HG02884 (cell line): Measurements from ENCODE around the gene ARHGAP18.

Source experiments
- ATAC-seq: cut with Tn5 transposase; IDR thresholded peaks from one replicate; pipeline ENCODE4 v1.9.1; 2021; ENCODE audit warnings: mild to moderate bottlenecking, moderate library complexity; ENCODE audit not compliant: unreplicated experiment

ARHGAP18 gene

GRCh38 chr6:129671442-129672340, 38.3 kb downstream of the ARHGAP18 start:
- ATAC-seq, result peak; percentile 70

- ATAC-seq, result no peak
Measured at GRCh38 chr6:129670634-129671033, 39.3 kb downstream of the ARHGAP18 start.

- no peak for ATAC-seq
Measured at GRCh38 chr6:129667621-129668020, 42.4 kb downstream of the ARHGAP18 start.

- no peak for ATAC-seq
Measured at GRCh38 chr6:129667034-129667433, 42.9 kb downstream of the ARHGAP18 start.

GRCh38 chr6:129665555-129665954, 44.4 kb downstream of the ARHGAP18 start:
- ATAC-seq, result no peak

GRCh38 chr6:129663531-129663930, 46.4 kb downstream of the ARHGAP18 start:
- no peak for ATAC-seq

GRCh38 chr6:129662980-129663431, 47.0 kb downstream of the ARHGAP18 start:
- ATAC-seq, result peak; percentile 85

GRCh38 chr6:129662406-129662766, 47.6 kb downstream of the ARHGAP18 start:
- ATAC-seq, result peak; percentile 65

- peak; percentile 8 for ATAC-seq
Measured at GRCh38 chr6:129661536-129662405, 48.2 kb downstream of the ARHGAP18 start.

GRCh38 chr6:129660346-129660676, 49.7 kb downstream of the ARHGAP18 start:
- ATAC-seq, result no peak

GRCh38 chr6:129659590-129660345, 50.2 kb downstream of the ARHGAP18 start:
- no peak for ATAC-seq

GRCh38 chr6:129659167-129659566, 50.8 kb downstream of the ARHGAP18 start:
- ATAC-seq, result no peak

- no peak for ATAC-seq
Measured at GRCh38 chr6:129657483-129657882, 52.5 kb downstream of the ARHGAP18 start.

- ATAC-seq, result no peak
Measured at GRCh38 chr6:129655334-129655733, 54.6 kb downstream of the ARHGAP18 start.

- no peak for ATAC-seq
Measured at GRCh38 chr6:129653746-129654145, 56.2 kb downstream of the ARHGAP18 start.

GRCh38 chr6:129653229-129653628, 56.7 kb downstream of the ARHGAP18 start:
- ATAC-seq, result no peak

GRCh38 chr6:129651291-129651691, 58.7 kb downstream of the ARHGAP18 start:
- ATAC-seq, result no peak

GRCh38 chr6:129648819-129649491, 61.0 kb downstream of the ARHGAP18 start:
- ATAC-seq, result no peak

GRCh38 chr6:129647044-129647443, 62.9 kb downstream of the ARHGAP18 start:
- peak; percentile 5 for ATAC-seq

- ATAC-seq, result peak; percentile 78
Measured at GRCh38 chr6:129646642-129647041, 63.3 kb downstream of the ARHGAP18 start.
